NCI-H526 (cell line): Measurements from ENCODE around the gene SLC16A8.
A peak's percentile ranks its signal among the peaks of the same experiment; 100 is the strongest.
"Not testable (repeated sequence)": the region's sequence is repeated elsewhere in the genome, so short reads cannot be mapped to it uniquely, and the experiment has no call there.

Source experiments
- DNase-seq, 2 experiments: peaks; one replicate each; lab custom pipeline; 2025; lab: John Stamatoyannopoulos, UW

Gene SLC16A8

GRCh38 chr22:38083931-38084631, at the start of gene SLC16A8:
TSS of gene SLC16A8 (minus strand) at chr22:38084184. CDS start at chr22:38082873, 1,311 bp downstream.
- no peak for DNase-seq

- no peak for DNase-seq
Measured at GRCh38 chr22:38133331-38133730, 49.3 kb upstream of the SLC16A8 start.

- no peak for DNase-seq
Measured at GRCh38 chr22:38132794-38133193, 48.8 kb upstream of the SLC16A8 start.

- no peak for DNase-seq
Measured at GRCh38 chr22:38132136-38132535, 48.2 kb upstream of the SLC16A8 start.

- no peak for DNase-seq
Measured at GRCh38 chr22:38131399-38131798, 47.4 kb upstream of the SLC16A8 start.

GRCh38 chr22:38129856-38130255, 45.9 kb upstream of the SLC16A8 start:
- DNase-seq: no peak

- no peak for DNase-seq
Measured at GRCh38 chr22:38129021-38129420, 45.0 kb upstream of the SLC16A8 start.

GRCh38 chr22:38127869-38128268, 43.9 kb upstream of the SLC16A8 start:
- DNase-seq: no peak

GRCh38 chr22:38126928-38127668, 43.1 kb upstream of the SLC16A8 start:
- no peak for DNase-seq

- DNase-seq: no peak
Measured at GRCh38 chr22:38125751-38126201, 41.8 kb upstream of the SLC16A8 start.

GRCh38 chr22:38125038-38125610, 41.1 kb upstream of the SLC16A8 start:
- DNase-seq: no peak

GRCh38 chr22:38124236-38124974, 40.4 kb upstream of the SLC16A8 start:
- no peak for DNase-seq

- peak in 1 of 2 experiments; percentile 34 for DNase-seq
Measured at GRCh38 chr22:38122616-38123015, 38.6 kb upstream of the SLC16A8 start.

- no peak for DNase-seq
Measured at GRCh38 chr22:38120359-38121110, 36.6 kb upstream of the SLC16A8 start.

- not testable (repeated sequence) for DNase-seq
Measured at GRCh38 chr22:38118747-38119146, 34.8 kb upstream of the SLC16A8 start.

- DNase-seq: no peak
Measured at GRCh38 chr22:38118182-38118581, 34.2 kb upstream of the SLC16A8 start.

- DNase-seq: not testable (repeated sequence)
Measured at GRCh38 chr22:38117556-38117955, 33.6 kb upstream of the SLC16A8 start.

GRCh38 chr22:38115423-38116205, 31.6 kb upstream of the SLC16A8 start:
- no peak for DNase-seq

- peak; percentile 48 to 88 for DNase-seq
Measured at GRCh38 chr22:38114484-38115398, 30.8 kb upstream of the SLC16A8 start.

- DNase-seq: no peak
Measured at GRCh38 chr22:38112381-38112780, 28.4 kb upstream of the SLC16A8 start.
